ENCODE measurements around the gene TRMO. TPM values are rescaled to one million over a fixed set of nuclear protein-coding genes. Genes with fewer than 3 reads are reported as not detected.

Gene TRMO
- total and polyA plus RNA-seq, 2 of the 13 experiments (the other 11 are each of a cell fraction or from before 2014, with no cell fraction given) = 8.7 to 18.6 TPM

DNA sequence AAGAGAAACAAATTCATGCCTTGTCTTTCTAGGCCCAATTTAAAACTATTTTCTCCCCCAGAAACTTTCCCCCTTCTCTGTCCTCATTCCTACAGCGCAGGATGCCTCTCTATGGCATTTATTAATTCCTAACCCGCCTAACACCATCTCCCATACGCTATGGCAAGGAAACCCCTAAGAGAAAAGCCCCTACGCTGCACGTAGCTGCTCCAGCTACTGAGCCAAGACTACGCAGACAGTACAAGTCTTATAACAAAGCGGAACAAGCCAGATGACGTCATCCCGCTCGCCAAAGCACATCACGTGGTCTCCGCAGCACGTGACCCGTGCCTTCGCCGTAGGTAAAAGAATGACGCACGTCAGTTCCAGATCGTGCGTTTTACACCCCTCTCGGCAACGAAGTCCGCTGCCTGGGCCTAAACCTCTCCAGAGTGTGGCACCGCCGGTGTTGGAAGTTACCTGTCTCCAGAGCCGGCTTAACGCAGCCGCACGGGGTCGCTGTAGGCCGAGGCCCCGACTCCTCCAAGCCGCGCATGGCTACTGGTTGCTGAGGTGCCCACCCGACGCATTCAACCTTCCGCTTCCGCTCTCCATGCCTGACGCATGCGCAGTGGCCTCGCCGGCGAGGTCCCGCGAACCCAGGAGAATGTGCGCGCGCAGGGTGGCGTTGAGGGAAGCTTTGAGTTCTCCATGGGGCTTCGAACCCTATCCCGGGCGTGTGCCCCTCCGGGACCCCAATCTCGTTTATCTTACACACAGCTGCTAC, at the start of gene TRMO (continued):
- TF ChIP-seq, protein P1, sequence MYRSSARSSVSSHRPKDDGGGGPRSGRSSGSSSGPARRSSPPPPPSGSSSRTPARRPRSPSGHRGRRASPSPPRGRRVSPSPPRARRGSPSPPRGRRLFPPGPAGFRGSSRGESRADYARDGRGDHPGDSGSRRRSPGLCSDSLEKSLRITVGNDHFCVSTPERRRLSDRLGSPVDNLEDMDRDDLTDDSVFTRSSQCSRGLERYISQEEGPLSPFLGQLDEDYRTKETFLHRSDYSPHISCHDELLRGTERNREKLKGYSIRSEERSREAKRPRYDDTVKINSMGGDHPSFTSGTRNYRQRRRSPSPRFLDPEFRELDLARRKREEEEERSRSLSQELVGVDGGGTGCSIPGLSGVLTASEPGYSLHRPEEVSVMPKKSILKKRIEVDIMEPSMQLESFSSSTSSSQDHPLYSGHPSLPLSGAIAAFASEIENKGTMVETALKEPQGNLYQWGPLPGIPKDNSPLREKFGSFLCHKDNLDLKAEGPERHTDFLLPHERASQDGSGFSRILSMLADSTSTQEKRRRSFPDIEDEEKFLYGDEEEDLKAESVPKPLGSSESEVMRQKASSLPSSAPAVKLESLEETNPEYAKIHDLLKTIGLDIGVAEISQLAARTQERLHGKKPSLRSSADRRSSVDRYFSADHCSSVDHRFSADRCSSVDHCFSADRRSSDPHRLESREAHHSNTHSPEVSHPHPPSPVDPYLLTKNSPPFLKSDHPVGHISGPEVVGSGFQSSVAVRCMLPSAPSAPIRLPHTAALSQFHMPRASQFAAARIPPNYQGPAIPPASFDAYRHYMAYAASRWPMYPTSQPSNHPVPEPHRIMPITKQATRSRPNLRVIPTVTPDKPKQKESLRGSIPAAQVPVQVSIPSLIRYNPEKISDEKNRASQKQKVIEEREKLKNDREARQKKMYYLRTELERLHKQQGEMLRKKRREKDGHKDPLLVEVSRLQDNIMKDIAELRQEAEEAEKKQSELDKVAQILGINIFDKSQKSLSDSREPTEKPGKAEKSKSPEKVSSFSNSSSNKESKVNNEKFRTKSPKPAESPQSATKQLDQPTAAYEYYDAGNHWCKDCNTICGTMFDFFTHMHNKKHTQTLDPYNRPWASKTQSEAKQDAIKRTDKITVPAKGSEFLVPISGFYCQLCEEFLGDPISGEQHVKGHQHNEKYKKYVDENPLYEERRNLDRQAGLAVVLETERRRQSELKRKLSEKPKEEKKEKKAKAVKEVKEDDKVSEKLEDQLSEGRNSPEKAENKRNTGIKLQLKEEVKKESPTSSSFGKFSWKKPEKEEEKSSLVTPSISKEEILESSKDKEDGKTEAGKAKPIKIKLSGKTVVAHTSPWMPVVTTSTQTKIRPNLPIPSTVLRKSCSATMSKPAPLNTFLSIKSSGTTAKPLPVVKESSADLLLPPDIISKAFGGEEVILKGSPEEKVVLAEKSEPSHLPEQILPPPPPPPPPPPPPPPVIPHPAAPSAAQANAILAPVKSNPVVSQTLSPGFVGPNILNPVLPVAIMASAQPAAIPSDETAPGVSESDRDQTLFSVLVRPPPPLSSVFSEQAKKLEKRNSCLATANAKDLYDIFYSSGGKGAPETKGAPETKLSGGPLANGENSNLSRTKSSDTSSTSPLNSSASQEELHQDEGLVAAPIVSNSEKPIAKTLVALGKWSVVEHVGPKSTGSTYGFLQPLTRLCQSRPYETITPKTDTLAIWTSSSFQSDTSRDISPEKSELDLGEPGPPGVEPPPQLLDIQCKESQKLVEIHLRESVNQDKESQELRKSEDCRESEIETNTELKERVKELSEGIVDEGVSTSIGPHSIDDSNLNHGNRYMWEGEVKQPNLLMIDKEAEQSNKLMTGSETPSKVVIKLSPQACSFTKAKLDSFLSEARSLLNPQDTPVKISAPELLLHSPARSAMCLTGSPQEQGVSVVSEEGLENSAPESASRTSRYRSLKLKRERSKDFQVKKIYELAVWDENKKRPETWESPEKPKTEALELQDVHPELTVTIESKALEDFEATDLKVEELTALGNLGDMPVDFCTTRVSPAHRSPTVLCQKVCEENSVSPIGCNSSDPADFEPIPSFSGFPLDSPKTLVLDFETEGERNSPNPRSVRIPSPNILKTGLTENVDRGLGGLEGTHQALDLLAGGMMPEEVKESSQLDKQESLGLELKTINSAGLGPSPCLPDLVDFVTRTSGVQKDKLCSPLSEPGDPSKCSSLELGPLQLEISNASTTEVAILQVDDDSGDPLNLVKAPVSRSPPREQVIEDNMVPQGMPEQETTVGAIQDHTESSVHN (CRISPR knock-in tag; IDR thresholded peaks at IDR 0.05) = no peak; the same call in 1 of the 2 replicates
- TF ChIP-seq ZNF7 (CRISPR knock-in tag; IDR thresholded peaks at IDR 0.05) = no peak
- TF ChIP-seq PHF5A (CRISPR knock-in tag; IDR thresholded peaks at IDR 0.05; ENCODE audit: low read depth, unreplicated experiment) = peak; percentile 82
- TF ChIP-seq, protein P2, sequence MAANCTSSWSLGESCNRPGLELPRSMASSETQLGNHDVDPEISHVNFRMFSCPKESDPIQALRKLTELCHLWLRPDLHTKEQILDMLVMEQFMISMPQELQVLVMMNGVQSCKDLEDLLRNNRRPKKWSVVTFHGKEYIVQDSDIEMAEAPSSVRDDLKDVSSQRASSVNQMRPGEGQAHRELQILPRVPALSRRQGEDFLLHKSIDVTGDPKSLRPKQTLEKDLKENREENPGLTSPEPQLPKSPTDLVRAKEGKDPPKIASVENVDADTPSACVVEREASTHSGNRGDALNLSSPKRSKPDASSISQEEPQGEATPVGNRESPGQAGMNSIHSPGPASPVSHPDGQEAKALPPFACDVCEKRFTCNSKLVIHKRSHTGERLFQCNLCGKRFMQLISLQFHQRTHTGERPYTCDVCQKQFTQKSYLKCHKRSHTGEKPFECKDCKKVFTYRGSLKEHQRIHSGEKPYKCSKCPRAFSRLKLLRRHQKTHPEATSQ (CRISPR knock-in tag; IDR thresholded peaks at IDR 0.05; ENCODE audit: borderline replicate concordance) = no peak
- TF ChIP-seq DNMT1 (CRISPR knock-in tag; IDR thresholded peaks at IDR 0.05) = no peak
- TF ChIP-seq ARNT (IDR thresholded peaks at IDR 0.05) = no peak
- TF ChIP-seq ZNF782 (CRISPR knock-in tag; IDR thresholded peaks at IDR 0.05; ENCODE audit: borderline replicate concordance) = peak; percentile 90
- TF ChIP-seq HNRNPLL (IDR thresholded peaks at IDR 0.05; ENCODE audit: low read depth, low read length, poor library complexity, severe bottlenecking) = peak; percentile 63
- no peak; the same call in 1 of the 2 replicates for TF ChIP-seq EHMT2 (IDR thresholded peaks at IDR 0.05; ENCODE audit: borderline replicate concordance, low read depth, low read length)
- no peak for TF ChIP-seq JDP2 (CRISPR knock-in tag; IDR thresholded peaks at IDR 0.05; ENCODE audit: borderline replicate concordance)
- peak; percentile 87 for TF ChIP-seq MNT (IDR thresholded peaks at IDR 0.05)
- TF ChIP-seq HES4 (CRISPR knock-in tag; IDR thresholded peaks at IDR 0.05; ENCODE audit: borderline replicate concordance) = peak; percentile 36; the same call in 1 of the 2 replicates
- 0 out of 2 replicates have a peak, but pooled peaks have one; percentile 40 for TF ChIP-seq ZBTB34 (CRISPR knock-in tag; IDR thresholded peaks at IDR 0.05)
